NCI-H1436 (cell line): Measurements from ENCODE around the gene TMEM229B.

Experiments
- DNase-seq: peaks from one replicate; lab custom pipeline; 2025; lab: John Stamatoyannopoulos, UW

TMEM229B gene

DNA sequence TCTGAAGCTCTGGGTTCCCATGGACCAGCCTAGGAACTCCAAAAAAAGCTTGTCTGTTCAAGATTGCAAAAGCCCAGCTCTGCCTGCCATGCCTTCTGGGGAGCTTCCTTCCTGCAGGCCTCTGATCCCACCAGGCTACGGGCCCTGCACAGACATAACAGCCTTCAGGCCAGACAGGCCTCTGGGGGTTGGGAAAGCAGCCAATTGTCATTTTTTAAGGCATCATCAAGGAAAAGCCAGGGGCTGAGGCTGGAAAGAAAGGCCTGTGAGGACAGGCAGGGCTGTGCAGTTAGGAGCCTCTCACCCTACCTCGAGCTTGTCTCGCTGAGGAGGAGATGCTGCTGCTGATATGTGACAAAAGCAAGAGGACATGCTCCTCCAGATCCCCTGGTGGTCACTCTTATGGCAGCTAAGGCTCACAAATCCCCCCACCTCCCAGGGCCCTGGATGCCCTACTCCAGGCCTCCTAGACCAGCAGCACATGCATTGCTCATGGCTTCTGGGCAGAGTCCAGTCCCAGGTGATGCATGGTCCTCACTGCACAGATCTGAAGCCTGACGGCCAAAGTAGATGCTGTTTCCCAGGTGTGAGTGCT lies 2.9 kb downstream of the TMEM229B start:
- DNase-seq, result no peak

DNA sequence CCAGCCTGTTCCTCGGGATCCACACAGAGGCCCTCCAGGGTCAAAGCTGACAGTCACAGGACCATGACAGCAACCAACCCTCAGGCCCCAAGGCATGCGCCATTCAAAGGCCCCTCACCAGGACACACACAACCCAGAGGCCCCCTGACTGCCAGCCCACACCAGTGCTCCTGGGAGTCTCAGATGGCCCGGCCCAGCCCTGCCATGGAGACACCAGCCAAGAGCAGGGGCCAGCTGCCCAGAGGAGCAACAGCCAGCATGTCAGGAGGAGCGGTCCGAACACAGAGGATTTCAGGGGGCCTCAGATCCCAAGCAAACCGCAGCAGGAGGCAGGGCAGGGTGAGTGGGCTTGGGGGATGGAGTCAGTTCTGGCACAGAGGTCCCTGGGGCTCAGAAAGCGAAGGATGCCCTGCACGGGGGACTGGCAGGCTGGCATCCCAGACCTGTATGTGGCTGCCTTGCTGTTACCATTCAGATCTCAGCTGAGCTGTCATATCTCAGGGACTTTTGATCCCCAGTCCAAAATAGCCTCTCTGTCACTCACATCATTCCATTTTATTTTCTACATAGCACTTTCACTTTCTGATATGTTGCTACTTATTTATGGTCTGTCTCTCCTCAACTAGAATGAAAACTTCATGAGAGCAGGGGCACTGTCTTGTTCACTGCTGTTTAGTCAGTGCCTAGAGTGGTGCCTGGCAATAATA lies 4.8 kb downstream of the TMEM229B start:
- DNase-seq, result no peak

DNA sequence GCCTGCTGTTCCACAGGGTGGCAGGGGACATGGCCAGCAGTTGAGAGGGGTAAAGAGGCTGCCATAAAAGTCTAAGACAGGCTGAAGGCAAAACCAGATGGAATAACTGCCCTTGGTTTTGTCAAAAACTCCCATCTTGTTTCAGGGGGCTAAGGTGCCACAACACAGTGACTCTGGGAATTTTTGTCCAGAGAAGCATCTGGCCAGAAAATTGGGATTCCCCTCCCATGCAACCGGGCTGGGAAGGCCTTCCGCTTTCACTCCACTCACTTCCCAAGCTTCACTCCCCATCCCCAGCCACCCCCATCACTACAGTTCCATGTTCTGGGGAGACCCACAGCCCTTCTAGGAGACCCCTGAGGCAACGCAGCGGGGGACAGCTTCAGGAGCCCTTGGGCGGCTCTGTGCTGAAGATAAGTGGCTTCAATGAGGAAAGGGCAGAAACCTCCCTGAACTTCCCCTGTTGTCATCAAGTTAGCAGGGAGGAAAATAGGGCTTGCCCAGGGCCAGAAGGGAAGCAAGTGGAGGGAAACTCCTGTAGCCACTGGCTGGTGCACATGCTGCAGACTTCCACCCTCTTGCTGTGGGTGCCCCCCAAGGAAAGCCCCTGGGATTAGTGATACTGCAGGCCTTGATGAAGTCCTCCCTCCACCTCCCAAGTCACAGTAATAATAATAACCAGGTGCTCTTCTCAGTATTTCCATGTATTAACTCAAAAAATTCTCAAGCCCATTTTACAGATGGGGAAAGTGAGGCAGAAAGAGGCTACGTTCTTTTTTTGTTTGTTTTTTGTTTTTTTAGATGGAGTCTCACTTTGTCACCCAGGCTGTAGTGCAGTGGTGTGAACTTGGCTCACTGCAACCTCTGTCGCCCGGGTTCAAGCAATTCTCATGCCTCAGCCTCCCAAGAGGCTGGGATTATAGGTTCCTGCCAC lies 6.0 kb downstream of the TMEM229B start:
- no peak for DNase-seq

DNA sequence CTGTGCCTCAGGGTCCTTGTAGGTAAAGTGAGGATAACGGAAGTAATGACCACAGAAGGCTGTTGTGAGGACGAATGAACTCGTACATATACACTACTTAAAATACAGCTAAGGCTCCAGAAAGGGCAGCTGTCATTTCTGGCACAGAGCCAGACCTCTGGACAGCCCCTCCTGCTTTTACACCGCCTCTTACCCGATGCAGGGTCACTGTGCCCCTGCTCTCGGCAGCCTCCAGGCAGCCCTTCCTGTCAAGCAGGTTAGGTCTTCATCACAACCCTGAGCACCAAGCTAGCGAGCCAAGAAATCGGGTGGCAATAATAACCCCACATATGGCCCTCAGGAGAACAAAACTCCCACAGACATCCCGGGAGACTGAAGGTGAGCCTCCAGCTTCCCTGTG lies 8.5 kb downstream of the TMEM229B start:
- no peak for DNase-seq

DNA sequence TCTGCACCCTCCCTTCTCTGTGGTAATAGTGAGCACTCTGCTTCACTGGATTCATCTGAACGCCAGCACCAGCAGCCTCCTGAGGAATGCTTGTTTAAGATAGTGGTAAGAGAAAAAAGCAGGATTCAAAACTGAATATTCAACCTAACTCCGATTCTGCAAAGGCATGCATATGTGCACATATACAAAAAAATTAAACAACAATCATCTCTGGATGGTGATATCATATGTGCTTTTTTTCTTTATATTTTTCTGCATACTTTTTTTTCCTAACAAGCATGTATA lies 9.8 kb downstream of the TMEM229B start:
- DNase-seq, result no peak

DNA sequence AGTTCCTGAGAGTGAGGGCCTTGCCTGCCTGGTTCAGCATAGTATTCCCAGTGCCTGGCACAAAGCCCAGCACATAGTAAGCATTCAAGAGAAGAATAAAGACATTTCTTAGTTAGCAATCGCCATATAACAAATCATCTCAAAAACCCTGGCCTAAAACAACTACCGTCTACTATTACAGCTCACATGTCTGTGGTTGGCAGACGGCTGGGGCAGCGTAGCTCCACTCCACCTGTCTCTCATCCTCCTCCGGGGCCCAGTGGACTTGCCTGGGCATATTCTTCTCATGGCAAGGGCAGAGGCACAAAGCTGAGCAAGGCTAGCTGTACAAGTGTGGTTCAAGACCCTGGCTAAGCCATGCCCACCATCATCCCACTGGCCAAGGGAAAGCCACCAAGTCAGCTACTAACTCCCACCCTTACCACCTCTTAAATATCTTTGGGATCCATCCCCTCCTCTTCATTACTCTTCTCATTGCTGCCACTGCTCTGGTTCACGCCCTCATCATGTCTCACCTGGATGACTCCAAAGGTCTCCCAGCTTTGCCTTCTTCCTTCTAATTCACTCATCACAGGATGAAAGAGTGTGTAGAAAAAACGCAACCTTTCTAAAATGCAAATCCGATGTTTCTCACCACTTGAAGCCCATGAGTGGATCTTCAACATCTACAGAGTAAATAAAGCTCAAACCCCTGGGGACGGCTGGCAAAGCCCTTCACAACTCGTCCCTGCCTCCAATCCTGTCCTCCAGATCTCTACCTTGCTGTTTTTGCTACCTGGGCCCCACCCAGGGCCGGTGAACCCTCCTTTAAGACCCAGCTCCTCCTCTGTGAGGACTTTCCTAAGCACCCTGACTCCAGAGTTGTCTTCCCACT lies 10.4 kb downstream of the TMEM229B start:
- peak; percentile 55 for DNase-seq

DNA sequence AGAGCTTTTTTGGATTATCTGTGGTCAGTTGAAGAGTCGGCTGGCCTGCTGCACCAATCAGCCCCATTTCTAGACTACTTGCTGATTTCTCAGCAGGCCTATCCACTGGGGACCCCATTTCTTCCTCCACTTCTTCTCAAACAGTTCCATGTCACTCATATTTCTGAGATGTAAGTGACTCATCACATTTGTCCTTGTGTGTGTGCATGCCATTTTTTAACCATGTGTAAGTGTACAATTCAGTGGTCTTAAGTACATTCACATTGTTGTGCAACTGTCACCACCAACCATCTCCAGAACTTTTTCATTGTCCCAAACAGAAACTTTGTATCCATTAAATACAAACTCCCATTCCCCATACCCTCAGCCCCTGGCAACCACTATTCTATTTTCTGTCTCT lies 14.2 kb downstream of the TMEM229B start:
- DNase-seq, result no peak

DNA sequence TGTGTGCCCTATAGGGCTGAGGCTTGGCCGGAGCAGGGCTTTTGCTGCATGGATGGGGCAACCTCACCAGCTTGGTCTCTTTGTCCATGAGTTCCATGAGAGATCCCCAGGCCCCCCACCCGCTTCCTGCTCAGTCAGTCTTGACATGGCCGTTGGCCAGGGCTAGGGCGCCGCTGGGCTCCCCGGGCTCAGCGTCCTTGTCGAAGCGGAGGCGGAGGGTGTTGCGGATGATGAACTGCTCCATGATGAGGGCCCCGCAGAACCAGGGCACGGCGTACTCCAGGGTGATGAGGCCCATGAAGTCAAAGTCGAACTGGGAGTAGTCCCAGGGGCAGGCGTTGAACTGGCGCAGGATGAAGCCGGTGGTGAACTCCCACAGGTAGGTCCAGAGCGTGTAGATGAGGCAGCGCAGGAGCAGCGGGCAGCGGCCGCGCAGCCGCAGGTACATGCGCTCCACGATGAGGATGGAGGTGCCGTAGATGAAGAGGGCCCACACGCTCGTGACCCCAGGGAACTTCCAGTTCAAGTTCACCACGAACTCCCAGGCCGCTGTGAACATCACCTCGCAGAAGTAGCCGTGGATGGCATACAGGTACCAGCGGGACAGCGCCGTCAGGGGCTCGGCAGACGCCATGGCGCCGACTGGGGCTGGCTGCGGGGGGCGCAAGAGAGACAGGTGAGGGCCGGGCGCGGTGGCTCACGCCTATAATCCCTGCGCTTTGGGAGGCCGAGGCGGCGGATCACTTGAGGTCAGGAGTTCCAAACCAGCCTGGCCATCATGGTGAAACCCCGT lies 15.0 kb downstream of the TMEM229B start:
- no peak for DNase-seq

DNA sequence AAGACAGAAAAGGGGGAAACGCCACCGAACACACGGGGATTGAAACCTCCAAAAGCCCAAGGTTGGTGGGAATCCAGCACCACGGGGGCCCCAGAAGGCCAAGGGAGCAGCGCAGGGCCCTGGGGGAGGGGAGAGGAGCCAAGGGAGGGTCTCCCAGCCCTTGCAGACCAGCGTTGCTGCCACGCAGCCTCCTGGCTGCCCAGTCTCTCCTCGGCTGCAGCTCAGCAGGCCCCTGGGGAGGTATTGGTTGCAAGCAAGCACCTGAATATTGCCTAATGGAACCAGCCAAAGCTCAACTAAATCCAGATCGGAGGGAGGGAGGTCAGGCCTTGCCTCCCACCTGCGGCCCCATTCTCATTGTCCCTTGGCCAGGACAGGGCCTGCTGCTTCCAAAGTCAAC lies 15.8 kb downstream of the TMEM229B start:
- DNase-seq, result no peak

DNA sequence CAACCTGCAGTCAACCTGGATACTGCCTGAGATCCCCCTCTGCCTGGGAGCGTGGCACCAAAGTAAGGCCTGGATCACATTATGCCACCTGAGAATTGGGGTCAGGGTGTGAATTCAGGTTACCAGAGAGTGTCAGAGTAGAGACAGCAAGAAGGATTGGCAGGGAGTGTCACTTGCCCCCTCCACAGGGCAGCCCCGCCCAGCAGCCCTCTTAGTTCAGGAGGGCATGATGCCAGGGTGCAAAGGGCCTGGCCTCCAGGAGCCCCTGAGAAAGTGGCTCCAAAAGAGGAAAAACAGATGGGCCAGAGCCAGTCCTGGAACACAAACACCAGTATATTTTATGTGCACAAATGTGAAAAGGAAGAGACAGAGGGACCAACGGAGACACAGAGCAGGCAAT lies 18.6 kb downstream of the TMEM229B start:
- no peak for DNase-seq

DNA sequence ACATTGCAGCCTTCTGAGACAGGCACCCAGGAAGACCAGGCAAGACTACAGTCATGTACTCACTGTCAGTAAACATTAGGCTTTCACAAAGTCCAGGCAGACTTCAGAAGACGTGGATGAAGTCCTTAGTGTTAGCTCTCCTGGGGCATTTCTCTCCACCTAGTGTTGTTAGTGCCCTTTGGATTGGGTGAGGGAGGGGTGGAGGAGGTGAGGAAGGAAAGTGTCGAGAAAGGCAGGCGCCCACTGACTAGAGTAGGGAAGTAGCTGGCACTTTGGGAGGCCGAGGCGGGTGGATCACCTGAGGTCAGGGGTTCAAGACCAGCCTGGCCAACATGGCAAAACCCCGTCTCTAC lies 20.2 kb downstream of the TMEM229B start:
- no peak for DNase-seq

DNA sequence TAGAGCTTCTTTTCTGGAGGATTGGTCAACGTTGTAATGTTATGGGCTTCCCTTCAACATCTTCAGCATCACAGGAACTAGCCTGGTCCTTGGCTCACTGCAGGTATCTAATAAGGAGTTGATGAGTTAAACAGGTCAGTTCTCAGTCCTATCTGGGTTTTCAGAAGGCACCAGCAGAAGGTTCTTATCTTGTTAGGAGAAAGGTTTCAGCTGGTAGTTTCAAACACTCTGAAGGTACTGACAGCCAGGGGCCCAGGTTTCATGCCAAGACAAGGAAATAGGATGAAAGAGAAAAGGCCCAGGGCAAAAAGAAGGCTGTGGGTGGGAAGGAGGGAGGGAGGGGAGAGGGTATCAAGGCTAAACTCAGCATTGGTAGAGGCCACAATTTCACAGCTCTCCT lies 21.4 kb downstream of the TMEM229B start:
- no peak for DNase-seq

DNA sequence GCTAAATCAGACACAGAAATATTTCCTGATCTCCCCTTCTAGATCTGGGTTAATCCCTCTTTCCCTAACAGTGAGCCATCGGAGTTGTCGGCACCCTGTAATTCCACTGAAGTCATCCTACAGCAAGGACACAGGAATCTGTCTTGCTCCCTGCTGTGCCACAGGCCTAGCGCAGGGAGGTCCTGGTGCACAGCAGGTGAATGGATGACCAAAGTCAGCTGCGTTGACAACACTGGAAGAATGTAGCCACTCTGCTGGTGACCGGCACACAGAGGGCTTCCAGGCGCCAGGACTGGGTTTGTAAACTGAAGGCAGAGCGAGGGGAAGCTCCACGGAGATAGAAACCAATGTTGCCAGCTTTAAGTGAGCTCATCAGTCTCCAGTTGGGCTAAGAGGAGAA lies 23.6 kb downstream of the TMEM229B start:
- DNase-seq, result no peak

DNA sequence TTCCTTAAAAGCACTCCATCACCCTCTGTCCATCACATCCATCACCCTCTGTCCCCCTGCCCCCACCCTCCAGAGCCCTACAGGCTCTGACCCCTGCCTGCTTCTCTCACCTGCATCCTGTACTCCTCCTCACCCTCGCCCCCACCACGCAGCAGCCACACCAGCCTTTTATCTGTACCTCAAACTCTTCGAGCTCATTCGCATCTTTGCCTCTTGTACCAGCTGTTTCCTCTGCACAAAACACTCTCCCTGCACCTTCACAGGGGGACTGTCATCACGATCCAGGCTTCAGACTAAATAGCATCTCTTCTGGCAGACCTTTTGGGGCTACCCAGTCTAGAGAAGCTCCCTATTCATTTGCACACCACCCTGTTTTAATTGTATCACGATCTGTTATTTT lies 24.1 kb downstream of the TMEM229B start:
- no peak for DNase-seq

DNA sequence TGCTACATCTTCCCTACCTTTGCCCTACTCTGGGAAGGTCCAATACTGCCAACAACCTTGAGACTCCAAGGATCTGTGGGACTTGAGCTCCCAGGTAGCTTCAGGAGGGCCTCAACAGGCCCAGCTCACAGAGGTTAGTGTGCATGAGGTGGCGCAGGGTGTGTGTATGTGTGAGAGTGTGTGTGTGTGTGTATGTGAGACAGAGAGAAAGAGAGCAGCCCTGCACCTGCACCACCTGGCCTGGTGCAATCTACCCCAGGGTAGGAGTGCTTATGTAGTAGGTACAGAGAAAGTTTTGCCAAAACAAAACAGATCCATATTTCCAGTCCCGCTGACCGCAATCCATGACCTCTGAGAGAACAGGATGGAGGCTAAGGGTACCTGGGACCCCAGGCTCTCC lies 24.6 kb downstream of the TMEM229B start:
- DNase-seq, result no peak

DNA sequence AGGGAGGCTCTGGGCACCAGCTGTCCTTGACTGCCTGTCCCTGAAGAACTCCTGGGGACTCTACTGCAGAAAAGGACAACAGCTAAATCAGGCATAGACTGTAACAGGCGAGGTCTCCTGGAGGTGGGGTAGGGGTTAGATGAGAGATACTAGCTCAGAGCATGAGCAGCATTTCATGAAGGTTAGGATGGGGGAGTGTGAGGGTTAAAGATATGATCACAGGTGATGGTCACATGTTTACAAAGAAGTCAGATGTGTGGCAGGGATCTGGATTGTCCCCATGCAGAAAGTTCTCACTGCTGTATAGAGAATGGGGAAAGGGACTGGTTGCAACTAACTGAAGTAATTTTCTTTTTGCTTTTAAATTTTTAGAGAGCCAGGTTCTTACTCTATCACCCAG lies 26.5 kb downstream of the TMEM229B start:
- DNase-seq, result no peak

DNA sequence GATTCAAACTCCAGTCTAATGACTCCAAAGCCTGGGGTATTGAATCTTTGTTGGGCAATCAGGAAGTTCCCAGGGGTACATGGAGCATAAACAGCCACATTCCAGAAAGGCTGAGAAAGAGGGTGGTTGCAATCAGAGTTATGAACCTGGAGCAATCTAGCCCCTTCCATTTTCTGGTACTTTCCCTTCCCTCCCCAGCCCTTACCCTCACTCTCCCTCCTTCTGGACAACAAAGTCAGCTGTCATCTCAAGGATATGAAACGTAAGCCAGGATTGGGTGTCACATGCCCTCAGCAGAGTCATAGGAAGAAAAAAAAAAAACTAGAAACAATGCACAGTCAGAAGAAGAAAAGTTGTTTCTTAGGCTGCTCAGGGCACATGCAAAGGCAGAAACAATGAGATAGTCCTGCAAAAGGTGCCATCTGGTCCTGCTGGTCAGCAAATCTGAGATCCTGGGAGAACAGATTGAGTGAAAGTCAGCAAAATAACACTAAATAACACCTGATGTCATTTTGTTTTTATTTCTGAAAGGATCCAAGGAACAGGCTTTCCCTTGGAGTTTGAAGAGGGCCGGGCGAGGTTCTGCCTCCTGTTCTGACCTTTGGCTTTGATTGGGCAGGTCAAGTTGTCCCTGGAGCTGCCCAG lies 27.1 kb downstream of the TMEM229B start:
- DNase-seq, result no peak

DNA sequence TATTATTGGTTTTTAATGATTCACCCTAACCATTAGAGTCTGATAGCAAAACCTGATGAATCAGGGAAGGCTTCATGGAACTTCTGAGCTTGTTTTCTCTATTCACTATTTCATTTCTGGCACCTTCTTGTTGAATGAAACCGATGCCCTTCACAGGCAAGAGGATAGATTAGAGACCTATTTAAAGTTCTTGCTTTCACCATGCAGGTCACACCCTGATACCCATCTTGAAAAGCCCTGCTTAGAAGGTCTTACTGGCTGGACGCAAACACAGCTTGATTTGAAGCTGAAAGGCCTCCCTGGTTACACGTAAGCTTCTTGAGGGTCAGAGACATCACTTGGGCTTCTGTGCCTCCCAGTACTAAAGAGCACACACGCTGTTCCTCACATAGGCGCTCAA lies 29.2 kb downstream of the TMEM229B start:
- no peak for DNase-seq

DNA sequence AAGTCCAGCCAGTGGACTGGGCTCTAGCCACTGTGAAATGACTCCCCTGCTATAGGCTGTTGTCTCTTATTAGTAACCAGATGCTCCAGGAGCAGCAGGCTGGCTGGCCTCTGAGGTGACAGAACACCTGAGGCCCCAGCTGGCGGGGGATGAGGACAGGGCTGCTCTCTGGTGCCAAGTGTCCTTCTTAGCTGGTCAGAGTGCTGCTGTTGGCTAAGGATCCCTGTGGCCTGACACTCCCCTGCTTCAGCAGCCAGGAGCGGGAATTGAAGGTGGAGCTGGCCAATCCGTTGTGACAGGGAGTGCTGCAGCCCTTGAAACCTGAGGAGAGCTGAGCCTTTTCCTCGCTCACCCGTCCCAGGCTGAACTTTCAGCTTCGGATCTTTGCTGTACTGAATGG lies 30.7 kb downstream of the TMEM229B start:
- no peak for DNase-seq

DNA sequence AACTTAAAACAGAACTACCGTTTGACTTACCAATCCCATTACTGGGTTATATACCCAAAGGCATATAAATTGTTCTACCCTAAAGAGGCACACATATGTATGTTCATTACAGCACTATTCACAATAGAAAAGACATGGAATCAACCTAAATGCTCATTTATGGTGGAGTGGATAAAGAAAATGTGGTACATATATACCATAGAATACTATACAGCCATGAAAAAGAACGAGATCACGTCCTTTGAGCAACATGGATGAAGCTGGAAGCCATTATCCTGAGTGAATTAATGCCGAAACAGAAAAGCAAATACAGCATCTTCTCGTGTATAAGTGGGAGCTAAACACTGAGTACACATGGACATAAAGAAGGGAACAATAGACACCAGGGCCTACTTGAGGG lies 31.8 kb downstream of the TMEM229B start:
- no peak for DNase-seq
